HEK293 (cell line): ENCODE results near the gene ZFYVE1.

ENCODE experiments used
- CTCF ChIA-PET: fragments of 350-600 bp; formaldehyde crosslinking; extraction: SDS; loops from one replicate; lab custom pipeline; 2021; ENCODE audit warnings: antibody characterized with exemption; lab: Yijun Ruan, JAX
- POLR2A ChIA-PET: fragments of 300-600 bp; formaldehyde crosslinking; extraction: SDS; loops from one replicate; lab custom pipeline; 2020; ENCODE audit warnings: antibody characterized with exemption, inconsistent platforms; lab: Yijun Ruan, JAX
- H3K27ac ChIP-seq: fragments of 200-500 bp; sonication (Bioruptor generic); 2 replicates; pipeline ENCODE4 v1.5.1; 2014; ENCODE audit warnings: low read depth, low read length, control low read depth, inconsistent platforms; ENCODE audit errors: extremely low read depth
- H3K36me3 ChIP-seq, 2 experiments: fragments of 200-500 bp in 1 of 2; sonication (Bioruptor generic) in 1 of 2; 1 replicate in 1 of 2; 2 replicates in 1 of 2; pipeline ENCODE4 v1.5.1; 2014 to 2017; ENCODE audit warnings: inconsistent platforms in 2 of 2, low read length in 2 of 2; ENCODE audit not compliant: control insufficient read depth in 2 of 2, insufficient read depth in 1 of 2
- H3K4me1 ChIP-seq: fragments of 200-500 bp; sonication (Bioruptor generic); 2 replicates; pipeline ENCODE4 v1.5.1; 2014; ENCODE audit warnings: mild to moderate bottlenecking, low read length, inconsistent platforms; ENCODE audit not compliant: control insufficient read depth, insufficient read depth
- H3K4me3 ChIP-seq: 2 replicates; pipeline ENCODE4 v1.5.1; 2011; ENCODE audit warnings: low read depth, mild to moderate bottlenecking, control low read depth, low read length, moderate library complexity
- H3K9me3 ChIP-seq: fragments of 200-500 bp; sonication (Bioruptor generic); 2 replicates; pipeline ENCODE4 v1.5.1; 2014; ENCODE audit warnings: low read depth, low read length, inconsistent platforms; ENCODE audit not compliant: control insufficient read depth, insufficient read depth
- BCL6B ChIP-seq: fragments of 450-650 bp; formaldehyde crosslinking; IDR thresholded peaks from 2 replicates; pipeline ENCODE4 v1.5.1; 2017; ENCODE audit warnings: missing biosample characterization, missing genetic modification characterization
- CTCF ChIP-seq: fragments of 450-650 bp; formaldehyde crosslinking; IDR thresholded peaks from 2 replicates; pipeline ENCODE4 v1.5.1; 2016; ENCODE audit warnings: missing biosample characterization, missing genetic modification characterization
- FEZF1 ChIP-seq: fragments of 450-650 bp; formaldehyde crosslinking; IDR thresholded peaks from 2 replicates; pipeline ENCODE4 v1.5.1; 2016; ENCODE audit warnings: missing biosample characterization, missing genetic modification characterization
- HOXD13 ChIP-seq: sonication (generic); formaldehyde crosslinking; IDR thresholded peaks from 2 replicates; pipeline ENCODE4 v1.8.0; 2022; ENCODE audit warnings: missing genetic modification reagents, borderline replicate concordance
- KLF9 ChIP-seq: fragments of 450-650 bp; formaldehyde crosslinking; IDR thresholded peaks from 2 replicates; pipeline ENCODE4 v1.5.1; 2016; ENCODE audit warnings: missing biosample characterization, missing genetic modification characterization, low read depth
- SCRT1 ChIP-seq: fragments of 450-650 bp; formaldehyde crosslinking; IDR thresholded peaks from 2 replicates; pipeline ENCODE4 v1.5.1; 2016; ENCODE audit warnings: missing biosample characterization, missing genetic modification characterization, borderline replicate concordance
- SP7 ChIP-seq: fragments of 450-650 bp; formaldehyde crosslinking; IDR thresholded peaks from 2 replicates; pipeline ENCODE4 v1.5.1; 2016; ENCODE audit warnings: missing biosample characterization, missing genetic modification characterization
- ZBTB17 ChIP-seq: fragments of 450-650 bp; formaldehyde crosslinking; IDR thresholded peaks from 2 replicates; pipeline ENCODE4 v1.5.1; 2016; ENCODE audit warnings: missing biosample characterization, missing genetic modification characterization
- ZFP41 ChIP-seq: fragments of 450-650 bp; formaldehyde crosslinking; IDR thresholded peaks from 2 replicates; pipeline ENCODE4 v1.5.1; 2016; ENCODE audit warnings: missing biosample characterization, missing genetic modification characterization, borderline replicate concordance
- ZNF292 ChIP-seq: fragments of 450-650 bp; formaldehyde crosslinking; IDR thresholded peaks from 2 replicates; pipeline ENCODE4 v1.5.1; 2016; ENCODE audit warnings: low read depth, missing biosample characterization, missing genetic modification characterization, borderline replicate concordance
- ZNF311 ChIP-seq: fragments of 450-650 bp; formaldehyde crosslinking; IDR thresholded peaks from 2 replicates; pipeline ENCODE4 v1.5.1; 2017; ENCODE audit warnings: missing biosample characterization, missing genetic modification characterization, borderline replicate concordance
- ZNF37A ChIP-seq: fragments of 450-650 bp; IDR thresholded peaks from 2 replicates; pipeline ENCODE4 v1.5.1; 2018; ENCODE audit warnings: missing biosample characterization, missing genetic modification characterization
- ZNF394 ChIP-seq: fragments of 450-650 bp; formaldehyde crosslinking; IDR thresholded peaks from 2 replicates; pipeline ENCODE4 v1.5.1; 2016; ENCODE audit warnings: missing biosample characterization, missing genetic modification characterization, mild to moderate bottlenecking, moderate library complexity, borderline replicate concordance
- ZNF585B ChIP-seq: fragments of 450-650 bp; formaldehyde crosslinking; IDR thresholded peaks from 2 replicates; pipeline ENCODE4 v1.5.1; 2016; ENCODE audit warnings: missing biosample characterization, missing genetic modification characterization
- ZNF623 ChIP-seq: fragments of 450-650 bp; formaldehyde crosslinking; IDR thresholded peaks from 2 replicates; pipeline ENCODE4 v1.5.1; 2016; ENCODE audit warnings: missing biosample characterization, missing genetic modification characterization
- ZNF677 ChIP-seq: fragments of 450-650 bp; IDR thresholded peaks from 2 replicates; pipeline ENCODE4 v1.5.0; 2018; ENCODE audit warnings: missing biosample characterization, mild to moderate bottlenecking, missing genetic modification characterization, moderate library complexity
- ZSCAN4 ChIP-seq: fragments of 450-650 bp; formaldehyde crosslinking; IDR thresholded peaks from 2 replicates; pipeline ENCODE4 v1.5.1; 2017; ENCODE audit warnings: missing biosample characterization, missing genetic modification characterization
- TF ChIP-seq, protein P1 (sequence below): fragments of 450-650 bp; formaldehyde crosslinking; IDR thresholded peaks from 2 replicates; pipeline ENCODE4 v1.5.1; 2016; ENCODE audit warnings: missing biosample characterization, missing genetic modification characterization, borderline replicate concordance
- TF ChIP-seq, protein P2 (sequence below): fragments of 450-650 bp; formaldehyde crosslinking; IDR thresholded peaks from 2 replicates; pipeline ENCODE4 v1.5.1; 2016; ENCODE audit warnings: missing biosample characterization, missing genetic modification characterization

The ZFYVE1 gene

GRCh38 chr14:72970058-72970630, 56.8 kb downstream of the ZFYVE1 start:
- ChIA-PET POLR2A (no interaction called here), CTCF (no interaction called here)
- no peak overlapping the region for H3K4me3 ChIP-seq
- peaks cover 0 to 64% of the 10 kb centered on the region in 2 experiments; a peak in 2 of 3 replicates for H3K36me3 ChIP-seq
- no peaks in the 10 kb centered on the region for H3K4me1 ChIP-seq
- no peaks in the 10 kb centered on the region for H3K9me3 ChIP-seq
- no peak overlapping the region for H3K27ac ChIP-seq
- TF ChIP-seq, protein P1, sequence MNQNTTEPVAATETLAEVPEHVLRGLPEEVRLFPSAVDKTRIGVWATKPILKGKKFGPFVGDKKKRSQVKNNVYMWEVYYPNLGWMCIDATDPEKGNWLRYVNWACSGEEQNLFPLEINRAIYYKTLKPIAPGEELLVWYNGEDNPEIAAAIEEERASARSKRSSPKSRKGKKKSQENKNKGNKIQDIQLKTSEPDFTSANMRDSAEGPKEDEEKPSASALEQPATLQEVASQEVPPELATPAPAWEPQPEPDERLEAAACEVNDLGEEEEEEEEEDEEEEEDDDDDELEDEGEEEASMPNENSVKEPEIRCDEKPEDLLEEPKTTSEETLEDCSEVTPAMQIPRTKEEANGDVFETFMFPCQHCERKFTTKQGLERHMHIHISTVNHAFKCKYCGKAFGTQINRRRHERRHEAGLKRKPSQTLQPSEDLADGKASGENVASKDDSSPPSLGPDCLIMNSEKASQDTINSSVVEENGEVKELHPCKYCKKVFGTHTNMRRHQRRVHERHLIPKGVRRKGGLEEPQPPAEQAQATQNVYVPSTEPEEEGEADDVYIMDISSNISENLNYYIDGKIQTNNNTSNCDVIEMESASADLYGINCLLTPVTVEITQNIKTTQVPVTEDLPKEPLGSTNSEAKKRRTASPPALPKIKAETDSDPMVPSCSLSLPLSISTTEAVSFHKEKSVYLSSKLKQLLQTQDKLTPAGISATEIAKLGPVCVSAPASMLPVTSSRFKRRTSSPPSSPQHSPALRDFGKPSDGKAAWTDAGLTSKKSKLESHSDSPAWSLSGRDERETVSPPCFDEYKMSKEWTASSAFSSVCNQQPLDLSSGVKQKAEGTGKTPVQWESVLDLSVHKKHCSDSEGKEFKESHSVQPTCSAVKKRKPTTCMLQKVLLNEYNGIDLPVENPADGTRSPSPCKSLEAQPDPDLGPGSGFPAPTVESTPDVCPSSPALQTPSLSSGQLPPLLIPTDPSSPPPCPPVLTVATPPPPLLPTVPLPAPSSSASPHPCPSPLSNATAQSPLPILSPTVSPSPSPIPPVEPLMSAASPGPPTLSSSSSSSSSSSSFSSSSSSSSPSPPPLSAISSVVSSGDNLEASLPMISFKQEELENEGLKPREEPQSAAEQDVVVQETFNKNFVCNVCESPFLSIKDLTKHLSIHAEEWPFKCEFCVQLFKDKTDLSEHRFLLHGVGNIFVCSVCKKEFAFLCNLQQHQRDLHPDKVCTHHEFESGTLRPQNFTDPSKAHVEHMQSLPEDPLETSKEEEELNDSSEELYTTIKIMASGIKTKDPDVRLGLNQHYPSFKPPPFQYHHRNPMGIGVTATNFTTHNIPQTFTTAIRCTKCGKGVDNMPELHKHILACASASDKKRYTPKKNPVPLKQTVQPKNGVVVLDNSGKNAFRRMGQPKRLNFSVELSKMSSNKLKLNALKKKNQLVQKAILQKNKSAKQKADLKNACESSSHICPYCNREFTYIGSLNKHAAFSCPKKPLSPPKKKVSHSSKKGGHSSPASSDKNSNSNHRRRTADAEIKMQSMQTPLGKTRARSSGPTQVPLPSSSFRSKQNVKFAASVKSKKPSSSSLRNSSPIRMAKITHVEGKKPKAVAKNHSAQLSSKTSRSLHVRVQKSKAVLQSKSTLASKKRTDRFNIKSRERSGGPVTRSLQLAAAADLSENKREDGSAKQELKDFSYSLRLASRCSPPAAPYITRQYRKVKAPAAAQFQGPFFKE (tag by site-specific recombination): no peak
- TF ChIP-seq HOXD13 (CRISPR knock-in tag) (no peak), ZNF677 (no peak), BCL6B (no peak), SCRT1 (tag by site-specific recombination) (no peak), CTCF (tag by site-specific recombination) (no peak), ZBTB17 (tag by site-specific recombination) (no peak), FEZF1 (tag by site-specific recombination) (no peak), ZNF394 (no peak), ZNF623 (tag by site-specific recombination) (no peak), KLF9 (tag by site-specific recombination) (no peak)
- TF ChIP-seq, protein P2, sequence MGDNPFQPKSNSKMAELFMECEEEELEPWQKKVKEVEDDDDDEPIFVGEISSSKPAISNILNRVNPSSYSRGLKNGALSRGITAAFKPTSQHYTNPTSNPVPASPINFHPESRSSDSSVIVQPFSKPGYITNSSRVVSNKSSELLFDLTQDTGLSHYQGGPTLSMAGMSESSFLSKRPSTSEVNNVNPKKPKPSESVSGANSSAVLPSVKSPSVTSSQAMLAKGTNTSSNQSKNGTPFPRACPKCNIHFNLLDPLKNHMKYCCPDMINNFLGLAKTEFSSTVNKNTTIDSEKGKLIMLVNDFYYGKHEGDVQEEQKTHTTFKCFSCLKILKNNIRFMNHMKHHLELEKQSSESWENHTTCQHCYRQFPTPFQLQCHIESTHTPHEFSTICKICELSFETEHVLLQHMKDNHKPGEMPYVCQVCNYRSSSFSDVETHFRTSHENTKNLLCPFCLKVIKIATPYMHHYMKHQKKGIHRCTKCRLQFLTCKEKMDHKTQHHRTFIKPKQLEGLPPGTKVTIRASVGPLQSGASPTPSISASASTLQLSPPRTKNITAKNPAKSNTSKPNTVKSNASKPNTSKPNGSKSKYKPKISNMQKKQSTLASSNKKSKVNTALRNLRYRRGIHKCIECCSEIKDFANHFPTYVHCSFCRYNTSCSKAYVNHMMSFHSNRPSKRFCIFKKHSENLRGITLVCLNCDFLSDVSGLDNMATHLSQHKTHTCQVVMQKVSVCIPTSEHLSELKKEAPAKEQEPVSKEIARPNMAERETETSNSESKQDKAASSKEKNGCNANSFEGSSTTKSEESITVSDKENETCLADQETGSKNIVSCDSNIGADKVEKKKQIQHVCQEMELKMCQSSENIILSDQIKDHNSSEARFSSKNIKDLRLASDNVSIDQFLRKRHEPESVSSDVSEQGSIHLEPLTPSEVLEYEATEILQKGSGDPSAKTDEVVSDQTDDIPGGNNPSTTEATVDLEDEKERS (tag by site-specific recombination): no peak
- TF ChIP-seq, all 188 proteins: peak for 0

GRCh38 chr14:72968316-72968715, 58.6 kb downstream of the ZFYVE1 start:
- ChIA-PET POLR2A (no interaction called here), CTCF (no interaction called here)
- peaks cover 0 to 46% of the 10 kb centered on the region in 2 experiments; a peak in 2 of 3 replicates for H3K36me3 ChIP-seq
- H3K9me3 ChIP-seq: no peaks in the 10 kb centered on the region
- TF ChIP-seq ZNF292 (tag by site-specific recombination): no peak
- no peak for TF ChIP-seq ZFP41 (tag by site-specific recombination)
- no peak for TF ChIP-seq SP7
- no peak for TF ChIP-seq ZNF37A (tag by site-specific recombination)
- no peak for TF ChIP-seq ZNF585B (tag by site-specific recombination)
- TF ChIP-seq ZNF311 (tag by site-specific recombination): no peak
- TF ChIP-seq ZSCAN4 (tag by site-specific recombination): no peak
- H3K4me3 ChIP-seq: no peak overlapping the region
- H3K4me1 ChIP-seq: no peaks in the 10 kb centered on the region
- no peak overlapping the region for H3K27ac ChIP-seq
